Glutamatergic neuron (in vitro differentiated cells): ENCODE results near the gene GATAD2B. TPM values are rescaled to one million over a fixed set of nuclear protein-coding genes. Genes with fewer than 3 reads are reported as not detected.

Experiments
- DNase-seq: peaks from one replicate; pipeline ENCODE4 v3.0.0; 2022
- H3K27ac Mint-ChIP-seq: one replicate; pipeline ENCODE4 v1.8.0; 2020; ENCODE audit warnings: mild to moderate bottlenecking, mixed read lengths, inconsistent platforms; ENCODE audit not compliant: unreplicated experiment
- H3K27me3 Mint-ChIP-seq: one replicate; pipeline ENCODE4 v1.8.0; 2020; ENCODE audit warnings: mild to moderate bottlenecking, moderate library complexity, mixed read lengths, inconsistent platforms; ENCODE audit not compliant: unreplicated experiment
- H3K36me3 Mint-ChIP-seq: one replicate; pipeline ENCODE4 v1.8.0; 2020; ENCODE audit warnings: mild to moderate bottlenecking, mixed read lengths, inconsistent platforms; ENCODE audit not compliant: unreplicated experiment
- H3K4me1 Mint-ChIP-seq: one replicate; pipeline ENCODE4 v1.8.0; 2020; ENCODE audit warnings: mild to moderate bottlenecking, low read depth, mixed read lengths, inconsistent platforms; ENCODE audit not compliant: unreplicated experiment
- H3K4me3 Mint-ChIP-seq: one replicate; pipeline ENCODE4 v1.8.0; 2020; ENCODE audit warnings: mild to moderate bottlenecking, mixed read lengths, inconsistent platforms; ENCODE audit not compliant: unreplicated experiment
- H3K9me3 Mint-ChIP-seq: one replicate; pipeline ENCODE4 v1.8.0; 2020; ENCODE audit warnings: mild to moderate bottlenecking, moderate library complexity, mixed read lengths, inconsistent platforms; ENCODE audit not compliant: unreplicated experiment
- total RNA-seq: library from RNA; stranded (reverse); fragmentation: NEBNext Ultra II Directional; extraction: Animal tissue kit (Norgen Biotek cat#: 25700); gene quantifications from one replicate; pipeline ENCODE4 v1.2.1, GENCODE V29; 2021; ENCODE audit not compliant: unreplicated experiment
- TF ChIP-seq, protein P1 (sequence below): fragments of 200-600 bp; sonication (generic); IDR thresholded peaks from one replicate; pipeline ENCODE4 v1.5.0; 2021; ENCODE audit not compliant: partially characterized antibody, unreplicated experiment

GATAD2B gene
- total RNA-seq, 1 donor from 2014 or later: 57.6 TPM

DNA sequence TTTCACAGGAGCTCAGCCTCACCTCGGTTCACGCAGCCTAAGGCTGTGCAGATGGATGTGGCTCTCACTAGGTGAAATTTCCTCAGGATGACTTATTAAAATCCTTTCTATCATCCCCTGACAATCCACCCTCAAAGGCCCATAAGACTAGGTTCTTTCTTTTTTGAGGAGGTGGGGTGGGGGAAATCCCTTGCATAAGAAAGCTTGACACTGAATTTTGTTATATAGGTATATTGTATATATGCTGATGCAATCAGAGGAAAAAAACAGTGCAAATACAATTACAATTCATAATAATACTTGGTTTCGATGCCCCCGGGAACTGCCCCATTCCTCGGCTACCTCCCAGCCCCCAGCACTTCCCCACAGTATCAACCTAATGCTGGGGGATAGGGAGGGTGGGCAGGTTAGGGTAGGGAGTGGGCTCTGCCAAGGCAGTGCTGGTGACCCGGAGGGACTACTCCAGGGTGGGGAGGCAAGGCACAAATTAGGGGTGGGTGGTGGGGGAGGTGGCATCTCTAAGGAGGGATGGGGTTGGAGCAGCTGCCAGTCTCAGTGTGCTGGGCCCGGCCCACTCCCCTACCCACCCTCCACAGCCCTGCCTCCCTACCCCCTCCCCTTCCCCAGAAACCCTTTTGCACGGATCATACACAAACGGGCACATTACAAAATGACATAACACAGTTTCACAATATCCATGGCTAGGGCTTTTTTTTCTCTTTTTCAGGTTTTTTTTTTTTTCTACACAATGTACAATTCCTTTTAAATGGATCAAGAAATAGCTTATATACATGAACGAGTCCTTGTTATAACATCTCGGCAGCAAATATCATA lies 116.7 kb downstream of the GATAD2B start:
- Mint-ChIP-seq H3K36me3 (no peaks in the 10 kb centered on the region), H3K9me3 (peaks cover 5% of the 10 kb centered on the region), H3K4me3 (no peak overlapping the region), H3K4me1 (no peaks in the 10 kb centered on the region), H3K27ac (no peak overlapping the region), H3K27me3 (peaks cover 9% of the 10 kb centered on the region)
- DNase-seq: no peak
- TF ChIP-seq, protein P1, sequence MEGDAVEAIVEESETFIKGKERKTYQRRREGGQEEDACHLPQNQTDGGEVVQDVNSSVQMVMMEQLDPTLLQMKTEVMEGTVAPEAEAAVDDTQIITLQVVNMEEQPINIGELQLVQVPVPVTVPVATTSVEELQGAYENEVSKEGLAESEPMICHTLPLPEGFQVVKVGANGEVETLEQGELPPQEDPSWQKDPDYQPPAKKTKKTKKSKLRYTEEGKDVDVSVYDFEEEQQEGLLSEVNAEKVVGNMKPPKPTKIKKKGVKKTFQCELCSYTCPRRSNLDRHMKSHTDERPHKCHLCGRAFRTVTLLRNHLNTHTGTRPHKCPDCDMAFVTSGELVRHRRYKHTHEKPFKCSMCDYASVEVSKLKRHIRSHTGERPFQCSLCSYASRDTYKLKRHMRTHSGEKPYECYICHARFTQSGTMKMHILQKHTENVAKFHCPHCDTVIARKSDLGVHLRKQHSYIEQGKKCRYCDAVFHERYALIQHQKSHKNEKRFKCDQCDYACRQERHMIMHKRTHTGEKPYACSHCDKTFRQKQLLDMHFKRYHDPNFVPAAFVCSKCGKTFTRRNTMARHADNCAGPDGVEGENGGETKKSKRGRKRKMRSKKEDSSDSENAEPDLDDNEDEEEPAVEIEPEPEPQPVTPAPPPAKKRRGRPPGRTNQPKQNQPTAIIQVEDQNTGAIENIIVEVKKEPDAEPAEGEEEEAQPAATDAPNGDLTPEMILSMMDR: no peak

DNA sequence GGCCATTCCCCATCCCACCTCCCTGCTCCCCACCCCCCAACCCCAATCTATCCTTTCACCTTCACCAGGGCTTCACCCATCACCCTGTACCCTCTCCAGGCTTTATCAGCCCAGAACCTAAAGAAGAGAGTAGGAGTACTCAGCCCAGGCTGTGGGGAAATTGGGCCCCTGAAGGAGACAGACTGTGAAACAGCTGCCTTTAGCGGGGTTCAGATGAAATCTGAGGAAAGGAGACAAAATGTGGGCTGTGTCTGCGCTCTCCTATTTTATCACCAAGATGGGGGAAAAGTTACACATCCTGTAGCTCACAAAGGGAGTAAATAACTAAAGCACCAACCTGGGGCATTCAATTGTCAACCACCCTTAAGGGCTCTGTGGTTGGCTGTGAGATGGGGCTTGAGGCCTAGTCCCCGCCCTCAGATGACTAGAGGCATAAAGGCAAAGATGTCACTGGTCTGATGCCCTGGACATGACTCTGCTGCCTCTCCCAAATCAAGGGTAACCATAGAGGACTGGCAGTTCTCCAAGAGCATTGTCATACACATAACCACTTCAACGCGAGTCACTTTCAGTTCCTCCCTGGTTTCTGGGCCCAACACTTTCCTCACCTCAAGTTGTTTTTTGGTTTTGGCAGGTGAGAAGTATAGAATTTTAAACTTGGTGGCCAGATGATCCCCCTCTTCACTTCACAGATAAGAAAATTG lies 117.6 kb downstream of the GATAD2B start:
- peaks cover 12% of the 10 kb centered on the region for H3K27me3 Mint-ChIP-seq
- TF ChIP-seq, protein P1: no peak
- no peaks in the 10 kb centered on the region for H3K4me1 Mint-ChIP-seq
- no peak for DNase-seq
- H3K36me3 Mint-ChIP-seq: no peaks in the 10 kb centered on the region
- H3K4me3 Mint-ChIP-seq: no peak overlapping the region
- H3K27ac Mint-ChIP-seq: no peak overlapping the region
- H3K9me3 Mint-ChIP-seq: peaks cover 5% of the 10 kb centered on the region

DNA sequence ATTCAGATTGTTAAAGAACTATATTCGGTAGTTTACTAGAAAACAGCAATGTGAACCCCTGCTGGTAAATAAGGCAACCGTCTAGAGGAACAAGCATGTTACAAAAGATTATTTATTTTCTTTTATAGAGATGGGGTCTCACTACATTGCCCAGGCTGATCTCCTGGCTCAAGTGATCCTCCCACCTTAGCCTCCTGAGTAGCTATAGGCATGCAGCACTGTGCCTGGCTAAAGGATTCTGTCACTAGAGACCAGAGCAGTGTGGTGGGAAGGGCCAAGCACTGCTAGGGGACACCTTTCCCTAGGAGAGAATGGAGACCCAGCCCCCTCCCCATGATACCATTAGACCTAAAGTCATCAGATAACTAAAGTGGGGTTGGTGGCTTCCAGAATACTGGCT lies 118.7 kb downstream of the GATAD2B start:
- Mint-ChIP-seq H3K9me3 (peaks cover 5% of the 10 kb centered on the region), H3K4me3 (no peak overlapping the region), H3K27ac (no peak overlapping the region), H3K4me1 (no peaks in the 10 kb centered on the region), H3K27me3 (peaks cover 13% of the 10 kb centered on the region), H3K36me3 (no peaks in the 10 kb centered on the region)
- TF ChIP-seq, protein P1: no peak
- DNase-seq: no peak

DNA sequence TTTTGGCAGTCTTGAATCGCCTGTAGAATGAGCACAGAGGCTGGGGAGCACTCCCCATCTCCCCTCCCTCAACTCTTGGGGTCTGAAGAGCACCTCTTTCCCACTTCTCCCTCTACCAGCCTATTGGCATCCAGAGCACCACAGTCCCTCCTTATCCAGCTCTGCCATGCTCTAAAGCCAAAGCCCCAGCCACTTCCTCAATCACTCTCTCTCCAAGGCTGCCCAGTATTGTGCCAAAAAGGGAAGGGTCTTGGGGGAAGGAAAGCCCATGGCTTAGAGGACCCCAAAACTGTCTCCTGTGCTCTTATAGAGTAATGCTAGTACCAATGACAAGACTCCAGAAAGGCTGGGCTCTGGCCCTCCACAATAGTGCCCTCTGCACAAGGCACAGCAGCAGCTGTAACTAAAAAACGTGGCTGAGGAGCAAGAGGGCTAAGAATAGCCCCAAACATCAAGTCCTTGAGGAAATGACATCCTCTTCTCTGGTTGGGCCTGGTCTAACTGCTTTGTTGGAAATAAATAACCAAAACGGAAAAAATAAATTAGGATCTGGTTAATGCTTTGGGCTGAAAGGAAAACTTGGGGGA lies 119.2 kb downstream of the GATAD2B start:
- Mint-ChIP-seq H3K27me3 (peaks cover 13% of the 10 kb centered on the region), H3K27ac (no peak overlapping the region)

More for the DNA sequence above, 119.2 kb downstream of the GATAD2B start:
- Mint-ChIP-seq H3K9me3 (peaks cover 6% of the 10 kb centered on the region), H3K4me1 (no peaks in the 10 kb centered on the region), H3K4me3 (no peak overlapping the region), H3K36me3 (no peaks in the 10 kb centered on the region)
- TF ChIP-seq, protein P1: no peak
- no peak for DNase-seq
